Neuron (in vitro differentiated cells): ENCODE data around the gene ADAMTS13.
"Not testable (repeated sequence)": the region's sequence is repeated elsewhere in the genome, so short reads cannot be mapped to it uniquely, and the experiment has no call there.

Experiments
- H2AFZ ChIP-seq: one replicate; pipeline ENCODE4 v1.6.1; 2013; ENCODE audit warnings: low read depth, mild to moderate bottlenecking, inconsistent platforms, low read length, moderate library complexity
- H3K27me3 ChIP-seq: one replicate; pipeline ENCODE4 v1.6.1; 2013; ENCODE audit warnings: low read length; ENCODE audit not compliant: insufficient read depth
- H3K36me3 ChIP-seq: one replicate; pipeline ENCODE4 v1.6.1; 2013; ENCODE audit warnings: low read length; ENCODE audit not compliant: insufficient read depth
- H3K4me1 ChIP-seq: one replicate; pipeline ENCODE4 v1.6.1; 2013; ENCODE audit warnings: low read length; ENCODE audit not compliant: insufficient read depth
- H3K4me3 ChIP-seq: 2 replicates; pipeline ENCODE4 v1.5.1; 2013; ENCODE audit warnings: mild to moderate bottlenecking, low read length, moderate library complexity
- H3K9me3 ChIP-seq: one replicate; pipeline ENCODE4 v1.6.1; 2013; ENCODE audit warnings: low read length

The ADAMTS13 gene

GRCh38 chr9:133421615-133422542 lies at the start of gene ADAMTS13:
TSS of gene ADAMTS13 (plus strand) at chr9:133422367. CDS start at chr9:133422444, 77 bp downstream.
- Histone ChIP-seq H3K9me3 (no peaks in the 10 kb centered on the region), H2AFZ (no peak within 1 kb of the TSS), H3K36me3 (no peaks in the 10 kb centered on the region), H3K4me3 (no peak within 1 kb of the TSS), H3K4me1 (peaks cover 12% of the 10 kb centered on the region), H3K27me3 (no peaks in the 10 kb centered on the region)

GRCh38 chr9:133374612-133375115 lies 47.5 kb upstream of the ADAMTS13 start:
- Histone ChIP-seq H3K9me3 (no peaks in the 10 kb centered on the region), H3K4me1 (peaks cover 8% of the 10 kb centered on the region), H3K4me3 (peak overlapping the region; percentile 58), H3K36me3 (peaks cover 18% of the 10 kb centered on the region), H2AFZ (no peak overlapping the region), H3K27me3 (no peaks in the 10 kb centered on the region)

- Histone ChIP-seq H3K27me3 (no peaks in the 10 kb centered on the region), H3K4me1 (peaks cover 8% of the 10 kb centered on the region), H2AFZ (no peak overlapping the region), H3K4me3 (peak overlapping the region; percentile 58), H3K36me3 (peaks cover 16% of the 10 kb centered on the region), H3K9me3 (no peaks in the 10 kb centered on the region)
Measured at GRCh38 chr9:133375116-133375723, 46.9 kb upstream of the ADAMTS13 start.

- Histone ChIP-seq H2AFZ (peak within 1 kb of the TSS; percentile 93), H3K4me1 (peaks cover 8% of the 10 kb centered on the region), H3K36me3 (peaks cover 15% of the 10 kb centered on the region), H3K27me3 (no peaks in the 10 kb centered on the region), H3K9me3 (no peaks in the 10 kb centered on the region), H3K4me3 (peak within 1 kb of the TSS; percentile 70)
Measured at GRCh38 chr9:133375724-133376654, 46.2 kb upstream of the ADAMTS13 start, which contains the start of the genes STKLD1 and SURF4. TSS of gene STKLD1 (plus strand) at chr9:133376366. CDS start at chr9:133376474, 108 bp downstream. TSS of gene SURF4 (minus strand) at chr9:133376060. CDS start at chr9:133375969, 91 bp downstream.

- not testable (repeated sequence) for H2AFZ ChIP-seq, H3K27me3 ChIP-seq, H3K36me3 ChIP-seq, H3K4me1 ChIP-seq, H3K9me3 ChIP-seq
- peak overlapping the region; percentile 70 for H3K4me3 ChIP-seq
Measured at GRCh38 chr9:133377280-133377679, 44.9 kb upstream of the ADAMTS13 start.

GRCh38 chr9:133377721-133378216 lies 44.4 kb upstream of the ADAMTS13 start:
- no peaks in the 10 kb centered on the region for H3K9me3 ChIP-seq
- peaks cover 4% of the 10 kb centered on the region for H3K36me3 ChIP-seq
- no peak overlapping the region for H2AFZ ChIP-seq
- H3K4me3 ChIP-seq = no peak overlapping the region
- H3K4me1 ChIP-seq = peaks cover 8% of the 10 kb centered on the region
- no peaks in the 10 kb centered on the region for H3K27me3 ChIP-seq

- Histone ChIP-seq H2AFZ (no peak overlapping the region), H3K36me3 (no peaks in the 10 kb centered on the region), H3K4me1 (peaks cover 8% of the 10 kb centered on the region), H3K27me3 (no peaks in the 10 kb centered on the region), H3K9me3 (no peaks in the 10 kb centered on the region), H3K4me3 (no peak overlapping the region)
Measured at GRCh38 chr9:133378408-133378962, 43.7 kb upstream of the ADAMTS13 start.

- H3K4me1 ChIP-seq = peaks cover 8% of the 10 kb centered on the region
- no peaks in the 10 kb centered on the region for H3K9me3 ChIP-seq
- no peaks in the 10 kb centered on the region for H3K36me3 ChIP-seq
- no peak overlapping the region for H2AFZ ChIP-seq
- no peaks in the 10 kb centered on the region for H3K27me3 ChIP-seq
- no peak overlapping the region for H3K4me3 ChIP-seq
Measured at GRCh38 chr9:133379153-133380086, 42.7 kb upstream of the ADAMTS13 start.

GRCh38 chr9:133380734-133381133 lies 41.4 kb upstream of the ADAMTS13 start:
- Histone ChIP-seq H3K4me1 (peaks cover 3% of the 10 kb centered on the region), H3K9me3 (no peaks in the 10 kb centered on the region), H3K4me3 (no peak overlapping the region), H2AFZ (no peak overlapping the region), H3K36me3 (no peaks in the 10 kb centered on the region), H3K27me3 (no peaks in the 10 kb centered on the region)

- Histone ChIP-seq H3K9me3 (no peaks in the 10 kb centered on the region), H3K4me3 (no peak overlapping the region), H3K27me3 (no peaks in the 10 kb centered on the region), H3K36me3 (no peaks in the 10 kb centered on the region), H2AFZ (no peak overlapping the region), H3K4me1 (no peaks in the 10 kb centered on the region)
Measured at GRCh38 chr9:133382507-133383141, 39.5 kb upstream of the ADAMTS13 start.

- no peaks in the 10 kb centered on the region for H3K9me3 ChIP-seq
- no peaks in the 10 kb centered on the region for H3K36me3 ChIP-seq
- no peak overlapping the region for H2AFZ ChIP-seq
- no peaks in the 10 kb centered on the region for H3K27me3 ChIP-seq
- no peak overlapping the region for H3K4me3 ChIP-seq
- H3K4me1 ChIP-seq = no peaks in the 10 kb centered on the region
Measured at GRCh38 chr9:133383438-133383837, 38.7 kb upstream of the ADAMTS13 start.
